ENCODE measurements around the gene WHRN. TPM values are rescaled to one million over a fixed set of nuclear protein-coding genes. Genes with fewer than 3 reads are reported as not detected.

The WHRN gene
- total and polyA plus RNA-seq, 9 of the 15 experiments (the other 6 are each of a cell fraction or from before 2014, with no cell fraction given) = 0.31 to 14.1 (median 3.0) TPM

DNA sequence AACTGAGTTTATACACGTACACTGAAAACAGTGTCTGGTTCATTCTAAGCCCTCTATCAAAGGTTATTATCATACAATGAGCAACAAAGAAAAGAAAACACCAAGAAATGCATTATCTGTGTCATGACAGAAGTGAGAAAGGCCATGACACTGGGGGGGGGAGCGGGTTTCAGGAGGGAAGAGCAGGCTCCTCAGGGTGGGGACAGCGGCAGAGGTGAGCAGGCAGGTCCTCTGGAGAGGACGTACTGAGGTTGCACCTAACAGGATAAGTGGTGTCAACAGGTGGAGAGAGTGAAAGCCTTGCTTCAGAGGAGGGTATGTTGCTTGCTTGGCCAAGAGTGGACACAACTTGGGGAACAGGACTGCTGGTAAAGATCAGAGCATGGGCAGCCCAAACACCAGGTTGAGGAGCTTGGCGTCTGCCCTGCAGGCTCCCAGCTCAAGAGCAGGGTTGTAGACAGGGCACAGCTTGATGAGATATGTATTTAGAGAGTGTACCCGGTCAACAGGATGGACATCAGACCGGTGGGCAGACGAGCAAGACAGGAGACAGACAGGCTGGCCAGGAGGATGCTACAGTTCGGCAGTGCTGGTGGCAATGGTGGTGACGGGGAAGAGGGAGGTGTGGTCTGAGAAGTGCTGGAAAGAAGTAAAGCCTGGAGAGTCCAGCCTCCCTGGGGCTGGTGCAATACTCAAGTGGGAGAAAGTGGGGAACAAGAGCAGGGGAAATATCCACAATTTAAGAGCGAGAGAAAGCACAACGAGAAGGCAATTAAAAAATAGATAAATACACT lies 10.3 kb downstream of the WHRN start (continued):
- TF ChIP-seq ZNF318 (IDR thresholded peaks at IDR 0.05; ENCODE audit: borderline replicate concordance in 1 of 2, low read depth in 1 of 2) = no peak
- TF ChIP-seq EWSR1 (IDR thresholded peaks at IDR 0.05; ENCODE audit: borderline replicate concordance, low read depth, partially characterized antibody) = no peak
- TF ChIP-seq ZNF280B (CRISPR knock-in tag; IDR thresholded peaks at IDR 0.05) = no peak
- no peak for TF ChIP-seq ZNF143 (CRISPR knock-in tag; IDR thresholded peaks at IDR 0.05)
- TF ChIP-seq TGIF2 (CRISPR knock-in tag; IDR thresholded peaks at IDR 0.05) = no peak
- no peak for TF ChIP-seq RBFOX2 (IDR thresholded peaks at IDR 0.05; ENCODE audit: low read depth, low read length)
- TF ChIP-seq, protein P1, sequence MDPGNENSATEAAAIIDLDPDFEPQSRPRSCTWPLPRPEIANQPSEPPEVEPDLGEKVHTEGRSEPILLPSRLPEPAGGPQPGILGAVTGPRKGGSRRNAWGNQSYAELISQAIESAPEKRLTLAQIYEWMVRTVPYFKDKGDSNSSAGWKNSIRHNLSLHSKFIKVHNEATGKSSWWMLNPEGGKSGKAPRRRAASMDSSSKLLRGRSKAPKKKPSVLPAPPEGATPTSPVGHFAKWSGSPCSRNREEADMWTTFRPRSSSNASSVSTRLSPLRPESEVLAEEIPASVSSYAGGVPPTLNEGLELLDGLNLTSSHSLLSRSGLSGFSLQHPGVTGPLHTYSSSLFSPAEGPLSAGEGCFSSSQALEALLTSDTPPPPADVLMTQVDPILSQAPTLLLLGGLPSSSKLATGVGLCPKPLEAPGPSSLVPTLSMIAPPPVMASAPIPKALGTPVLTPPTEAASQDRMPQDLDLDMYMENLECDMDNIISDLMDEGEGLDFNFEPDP (CRISPR knock-in tag; IDR thresholded peaks at IDR 0.05) = no peak
- no peak for TF ChIP-seq BRF1 (IDR thresholded peaks at IDR 0.05; ENCODE audit: borderline replicate concordance, extremely low read depth, insufficient read length)
- TF ChIP-seq STAT6 (CRISPR knock-in tag; IDR thresholded peaks at IDR 0.05) = no peak

Data from K562 (cell line).